ENCODE results near the gene DEGS2. TPM values are rescaled to one million over a fixed set of nuclear protein-coding genes. Genes with fewer than 3 reads are reported as not detected.

Gene DEGS2
- total RNA-seq, 1 donor from 2014 or later: 0.06 TPM

DNA sequence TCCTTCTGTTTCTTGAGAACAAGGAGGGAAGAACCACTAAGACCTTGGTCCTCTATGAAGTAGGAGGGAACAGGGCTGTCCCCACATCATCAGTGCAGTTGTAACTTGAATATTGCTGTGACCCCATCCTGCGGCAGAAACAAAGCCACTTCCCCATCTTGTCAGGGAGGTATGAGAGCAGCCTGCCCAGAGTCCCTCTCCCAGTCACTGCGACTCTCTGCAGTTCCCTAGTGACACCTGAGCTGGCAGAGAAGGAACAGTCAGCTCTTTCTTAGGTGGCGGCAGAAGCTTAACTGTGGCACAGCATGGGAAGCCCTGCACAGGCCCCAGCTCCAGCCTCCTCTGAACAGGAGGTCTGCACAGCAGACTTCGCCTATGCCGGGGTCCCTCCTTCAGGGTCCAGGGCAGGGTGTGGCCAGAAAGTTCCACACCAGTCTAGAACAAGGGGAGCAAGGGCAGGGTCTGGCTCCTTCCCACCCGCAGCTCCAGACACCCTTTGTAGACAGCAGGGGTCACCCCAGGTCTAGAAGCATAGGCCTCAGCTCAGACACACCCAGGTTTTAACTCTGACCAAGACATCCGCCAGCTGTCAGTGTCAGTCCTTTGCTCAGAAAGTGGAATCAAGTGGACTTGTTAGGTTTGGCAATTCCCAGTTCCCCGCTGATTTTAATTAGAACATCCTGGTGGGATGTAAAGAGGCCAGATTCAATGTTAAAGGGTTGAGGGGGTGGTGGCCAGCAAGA lies 36.8 kb downstream of the DEGS2 start:
- DNase-seq (ENCODE audit: low read depth): no peak
- no peak overlapping the region for H3K4me3 ChIP-seq (ENCODE audit: low read depth, low read length)
- TF ChIP-seq, protein P1, sequence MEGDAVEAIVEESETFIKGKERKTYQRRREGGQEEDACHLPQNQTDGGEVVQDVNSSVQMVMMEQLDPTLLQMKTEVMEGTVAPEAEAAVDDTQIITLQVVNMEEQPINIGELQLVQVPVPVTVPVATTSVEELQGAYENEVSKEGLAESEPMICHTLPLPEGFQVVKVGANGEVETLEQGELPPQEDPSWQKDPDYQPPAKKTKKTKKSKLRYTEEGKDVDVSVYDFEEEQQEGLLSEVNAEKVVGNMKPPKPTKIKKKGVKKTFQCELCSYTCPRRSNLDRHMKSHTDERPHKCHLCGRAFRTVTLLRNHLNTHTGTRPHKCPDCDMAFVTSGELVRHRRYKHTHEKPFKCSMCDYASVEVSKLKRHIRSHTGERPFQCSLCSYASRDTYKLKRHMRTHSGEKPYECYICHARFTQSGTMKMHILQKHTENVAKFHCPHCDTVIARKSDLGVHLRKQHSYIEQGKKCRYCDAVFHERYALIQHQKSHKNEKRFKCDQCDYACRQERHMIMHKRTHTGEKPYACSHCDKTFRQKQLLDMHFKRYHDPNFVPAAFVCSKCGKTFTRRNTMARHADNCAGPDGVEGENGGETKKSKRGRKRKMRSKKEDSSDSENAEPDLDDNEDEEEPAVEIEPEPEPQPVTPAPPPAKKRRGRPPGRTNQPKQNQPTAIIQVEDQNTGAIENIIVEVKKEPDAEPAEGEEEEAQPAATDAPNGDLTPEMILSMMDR (conservative IDR thresholded peaks at IDR 0.05; ENCODE audit: low read depth, low read length): no peak

DNA sequence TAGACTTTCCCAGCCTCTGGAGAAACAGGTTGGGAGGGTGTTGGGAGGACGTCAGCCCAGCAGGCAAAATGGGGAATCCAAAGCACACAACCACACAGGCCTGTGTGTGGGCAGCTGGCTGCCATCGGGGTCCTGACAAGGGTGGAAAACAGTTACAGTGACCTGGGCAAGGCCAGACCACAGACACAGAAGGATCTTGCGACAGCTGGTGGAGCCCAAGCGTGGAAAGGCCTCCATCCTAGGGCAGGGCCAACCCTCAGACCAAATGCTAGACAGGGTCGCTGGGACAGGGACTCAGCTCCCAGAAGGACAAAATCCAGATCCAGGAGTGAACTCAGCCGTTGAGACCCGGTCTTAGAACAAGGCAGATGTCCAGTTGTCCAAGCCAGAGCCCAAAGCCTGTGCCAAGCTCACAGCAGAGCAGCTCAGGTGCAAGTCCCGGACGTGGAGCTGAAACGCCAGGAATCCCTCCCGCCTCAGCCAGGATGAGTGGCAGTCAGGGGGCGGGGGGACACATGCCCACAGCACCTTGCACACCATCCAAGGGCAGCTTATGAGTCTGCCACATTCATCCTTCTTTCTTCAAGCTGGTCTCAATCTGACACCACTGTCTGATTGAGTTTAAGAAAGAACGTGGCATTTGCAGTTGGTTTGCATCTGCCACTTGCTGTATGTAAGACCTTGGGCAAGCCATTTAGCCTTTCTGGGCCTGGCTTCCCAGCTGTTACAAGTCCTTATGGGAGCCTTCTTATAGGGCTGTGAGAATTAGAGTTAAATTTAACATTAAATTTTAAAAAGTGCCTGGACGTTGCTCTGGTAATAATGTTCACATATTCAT lies 37.6 kb downstream of the DEGS2 start:
- DNase-seq (ENCODE audit: low read depth): no peak
- TF ChIP-seq, protein P1 (conservative IDR thresholded peaks at IDR 0.05; ENCODE audit: low read depth, low read length): no peak
- H3K4me3 ChIP-seq (ENCODE audit: low read depth, low read length): no peak overlapping the region

- no peak overlapping the region for H3K4me3 ChIP-seq (ENCODE audit: low read depth, low read length)
- TF ChIP-seq, protein P1 (conservative IDR thresholded peaks at IDR 0.05; ENCODE audit: low read depth, low read length): no peak
- DNase-seq (ENCODE audit: low read depth): no peak
These were observed 38.7 kb downstream of the DEGS2 start for GRCh38 chr14:100120522-100121269.

DNA sequence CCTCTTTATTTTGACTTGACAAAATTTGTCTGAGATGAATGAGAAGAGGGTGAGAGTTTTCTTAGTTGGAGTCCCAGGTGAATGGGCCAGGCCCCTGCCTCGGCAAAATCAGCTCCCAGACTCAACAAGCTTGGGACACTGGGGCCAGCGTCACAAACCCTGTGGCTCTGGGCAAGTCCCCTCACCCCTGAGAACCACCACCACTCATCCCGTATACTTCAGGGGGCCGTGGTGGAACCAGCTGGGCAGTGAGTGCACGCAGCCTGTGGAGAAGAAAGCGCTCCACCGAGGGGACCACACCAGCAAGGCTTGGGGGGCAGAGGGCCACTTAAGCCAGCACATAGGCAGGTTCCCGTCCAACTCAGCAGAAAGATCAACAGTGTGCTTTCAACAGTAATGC lies 40.2 kb downstream of the DEGS2 start:
- TF ChIP-seq, protein P1 (conservative IDR thresholded peaks at IDR 0.05; ENCODE audit: low read depth, low read length): no peak
- no peak for DNase-seq (ENCODE audit: low read depth)
- H3K4me3 ChIP-seq (ENCODE audit: low read depth, low read length): no peak overlapping the region

DNA sequence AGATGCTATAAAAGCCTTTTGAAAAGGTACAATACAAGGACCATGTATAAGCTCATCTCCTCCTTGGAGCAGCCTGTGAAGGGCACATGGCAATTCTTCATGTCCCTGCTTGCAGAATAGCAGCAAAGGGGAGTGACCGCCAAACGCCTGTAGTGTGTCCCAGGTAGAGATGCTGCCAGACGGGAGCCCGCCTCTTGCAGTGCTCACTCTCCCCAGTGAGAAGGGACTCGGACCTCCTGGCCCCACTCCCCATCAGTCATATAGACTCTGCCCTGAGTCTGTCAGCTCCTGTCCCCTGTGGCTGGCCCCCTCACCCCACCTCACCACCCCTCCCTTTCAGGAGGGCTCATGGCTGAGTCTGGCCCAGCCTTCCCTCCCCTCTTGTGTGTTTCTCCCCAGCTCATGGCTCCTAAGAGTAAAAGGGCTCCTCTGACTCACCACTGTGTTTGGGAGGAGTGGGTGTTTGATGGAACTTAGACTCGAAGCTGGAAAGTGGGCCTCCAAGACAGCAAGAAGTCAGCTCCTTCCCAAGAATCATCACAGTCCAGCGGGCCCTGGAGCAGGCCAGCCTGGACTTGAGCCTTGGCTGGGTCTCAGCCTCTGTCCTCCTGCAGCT lies 40.9 kb downstream of the DEGS2 start:
- TF ChIP-seq, protein P1 (conservative IDR thresholded peaks at IDR 0.05; ENCODE audit: low read depth, low read length): no peak
- H3K4me3 ChIP-seq (ENCODE audit: low read depth, low read length): no peak overlapping the region
- DNase-seq (ENCODE audit: low read depth): no peak

- DNase-seq (ENCODE audit: low read depth): no peak
- H3K4me3 ChIP-seq (ENCODE audit: low read depth, low read length): no peak overlapping the region
- TF ChIP-seq, protein P1 (conservative IDR thresholded peaks at IDR 0.05; ENCODE audit: low read depth, low read length): no peak
These were observed 41.6 kb downstream of the DEGS2 start for GRCh38 chr14:100117633-100118395.
